Naive thymus-derived CD4-positive, alpha-beta T cell (primary cell): ENCODE results near the gene ALKBH3. TPM values are rescaled to one million over a fixed set of nuclear protein-coding genes. Genes with fewer than 3 reads are reported as not detected.
A peak's percentile ranks its signal among the peaks of the same experiment; 100 is the strongest.

Experiments
- ATAC-seq: fragments of 150-1000 bp; cut with Tn5 transposase; 2 replicates; pipeline ENCODE4 v1.10.0; 2021; ENCODE audit warnings: mild to moderate bottlenecking, moderate library complexity
- CTCF ChIA-PET: fragments of 350-600 bp; sonication (Branson Sonifier 250); formaldehyde crosslinking; loops from one replicate; lab custom pipeline; 2021; ENCODE audit warnings: antibody characterized with exemption; lab: Charles Lee
- POLR2A ChIA-PET: fragments of 350-600 bp; sonication (Branson Sonifier 250); formaldehyde crosslinking; loops from one replicate; lab custom pipeline; 2021; ENCODE audit warnings: antibody characterized with exemption, inconsistent platforms; lab: Charles Lee
- DNase-seq, 9 donors: peaks; one replicate each; pipeline versions ENCODE4 v3.0.0 to v3.0.0-alpha.2; 2020 to 2022; ENCODE audit warnings: mixed read lengths in 1 of 9
- H3K27ac ChIP-seq: one replicate; pipeline ENCODE4 v1.7.0; 2013; ENCODE audit warnings: mild to moderate bottlenecking, low read depth, low read length, moderate library complexity
- H3K27me3 ChIP-seq, 2 donors: one replicate each; pipeline ENCODE4 v1.7.0; 2013; ENCODE audit warnings: low read length in 2 of 2, mild to moderate bottlenecking in 2 of 2, moderate library complexity in 2 of 2; ENCODE audit not compliant: control insufficient read depth in 2 of 2, insufficient read depth in 2 of 2
- H3K36me3 ChIP-seq, 3 experiments: 1 replicate in 2 of 3; 2 replicates in 1 of 3; pipeline ENCODE4 v1.7.0; 2013; ENCODE audit warnings: low read length in 3 of 3, mild to moderate bottlenecking in 3 of 3, moderate library complexity in 1 of 3; ENCODE audit not compliant: insufficient read depth in 3 of 3, control insufficient read depth in 2 of 3
- H3K4me1 ChIP-seq, 2 donors: one replicate each; pipeline ENCODE4 v1.7.0; 2013; ENCODE audit warnings: low read length in 2 of 2, mild to moderate bottlenecking in 2 of 2, moderate library complexity in 1 of 2; ENCODE audit not compliant: control insufficient read depth in 2 of 2, insufficient read depth in 2 of 2
- H3K4me3 ChIP-seq: 2 replicates; pipeline ENCODE4 v1.7.0; 2013; ENCODE audit warnings: mild to moderate bottlenecking, low read length
- H3K9me3 ChIP-seq, 3 experiments: 1 replicate in 2 of 3; 2 replicates in 1 of 3; pipeline ENCODE4 v1.7.0; 2013; ENCODE audit warnings: low read length in 3 of 3; ENCODE audit not compliant: control insufficient read depth in 2 of 3
- H3K27ac Mint-ChIP-seq, 9 donors: one replicate each; pipeline ENCODE4 v1.8.0; 2020 to 2022; ENCODE audit warnings: mixed read lengths in 9 of 9, mild to moderate bottlenecking in 8 of 9, moderate library complexity in 5 of 9, inconsistent platforms in 2 of 9
- H3K27me3 Mint-ChIP-seq, 5 donors: one replicate each; pipeline ENCODE4 v1.8.0; 2021 to 2022; ENCODE audit warnings: mixed read lengths in 5 of 5, mild to moderate bottlenecking in 1 of 5
- H3K36me3 Mint-ChIP-seq, 5 donors: one replicate each; pipeline ENCODE4 v1.8.0; 2020 to 2022; ENCODE audit warnings: mixed read lengths in 5 of 5, mild to moderate bottlenecking in 3 of 5, inconsistent platforms in 1 of 5
- H3K4me1 Mint-ChIP-seq, 7 donors: one replicate each; pipeline ENCODE4 v1.8.0; 2020 to 2022; ENCODE audit warnings: mixed read lengths in 7 of 7, mild to moderate bottlenecking in 3 of 7, inconsistent platforms in 1 of 7
- H3K4me3 Mint-ChIP-seq, 10 donors: one replicate each; pipeline ENCODE4 v1.8.0; 2020 to 2022; ENCODE audit warnings: mild to moderate bottlenecking in 10 of 10, mixed read lengths in 10 of 10, moderate library complexity in 6 of 10, inconsistent platforms in 2 of 10
- H3K9me3 Mint-ChIP-seq, 11 donors: one replicate each; pipeline ENCODE4 v1.8.0; 2020 to 2022; ENCODE audit warnings: mixed read lengths in 11 of 11, mild to moderate bottlenecking in 4 of 11, inconsistent platforms in 1 of 11, moderate library complexity in 1 of 11
- intact Hi-C, 2 donors: fragments of 100-400 bp; cut with micrococcal nuclease; formaldehyde crosslinking; loops; one replicate each; pipeline ENCODE4 v1.15.1; 2023
- polyA plus RNA-seq, 2 donors: library from polyadenylated mRNA; unstranded; fragments of 300-500 nt; fragmentation: Illumina TruSeq; gene quantifications; one replicate each; pipeline ENCODE4 v1.2.3, GENCODE V29; 2021
- total RNA-seq, 6 experiments: library from RNA in 5 of 6; stranded (reverse) in 5 of 6; gene quantifications; 1 replicate in 5 of 6; 2 replicates in 1 of 6; pipeline ENCODE4 v1.2.3 and lab custom pipeline; 2021 to 2026

Gene ALKBH3
- total and polyA plus RNA-seq, 7 experiments from 2014 or later, result 28.9 to 43.2 (median 30.4) TPM

GRCh38 chr11:43941257-43941994 lies 60.8 kb downstream of the ALKBH3 start:
- H3K27ac ChIP-seq, result no peak overlapping the region
- no peak for DNase-seq
- H3K27me3 ChIP-seq, result peaks cover 0 to 8% of the 10 kb centered on the region in 2 donors
- Mint-ChIP-seq H3K9me3 (peaks cover 0 to 4% (median 0%) of the 10 kb centered on the region in 11 donors), H3K27ac (peak overlapping the region in 2 of 9 donors; percentile 48 to 74), H3K4me1 (peaks cover 12 to 20% (median 16%) of the 10 kb centered on the region in 7 donors), H3K4me3 (peak overlapping the region; percentile 77 to 95 (median 88)), H3K27me3 (peaks cover 55 to 70% (median 63%) of the 10 kb centered on the region in 5 donors), H3K36me3 (peaks cover 0 to 7% (median 0%) of the 10 kb centered on the region in 5 donors)
- ATAC-seq, result no peak
- H3K4me1 ChIP-seq, result peaks cover 0 to 5% of the 10 kb centered on the region in 2 donors
- intact Hi-C loops, result loop anchor here in 1 of 2 donors (5.0 kb wide), 2 partner anchors 259 to 299 kb away; partner anchors contain the start of gene HSD17B12
- POLR2A ChIA-PET, result no interaction called here
- no peaks in the 10 kb centered on the region for H3K9me3 ChIP-seq
- no peak overlapping the region for H3K4me3 ChIP-seq
- H3K36me3 ChIP-seq, result no peaks in the 10 kb centered on the region
- CTCF ChIA-PET, result no interaction called here

- Histone ChIP-seq H3K4me3 (peak overlapping the region; percentile 30), H3K36me3 (no peaks in the 10 kb centered on the region), H3K27ac (no peak overlapping the region), H3K4me1 (peaks cover 0 to 5% of the 10 kb centered on the region in 2 donors), H3K9me3 (no peaks in the 10 kb centered on the region), H3K27me3 (peaks cover 0 to 8% of the 10 kb centered on the region in 2 donors)
- ChIA-PET POLR2A (no interaction called here), CTCF (no interaction called here)
- Mint-ChIP-seq H3K4me1 (peaks cover 12 to 20% (median 16%) of the 10 kb centered on the region in 7 donors), H3K36me3 (peaks cover 0 to 7% (median 0%) of the 10 kb centered on the region in 5 donors), H3K9me3 (peaks cover 0 to 7% (median 0%) of the 10 kb centered on the region in 11 donors), H3K27ac (no peak overlapping the region), H3K27me3 (peaks cover 62 to 79% (median 67%) of the 10 kb centered on the region in 5 donors), H3K4me3 (peak overlapping the region in 9 of 10 donors; percentile 42 to 94 (median 75))
- intact Hi-C loops, result loop anchor here in 1 of 2 donors (5.0 kb wide), 2 partner anchors 261 to 301 kb away; partner anchors contain the start of gene HSD17B12
- ATAC-seq (no peak), DNase-seq (peak in 1 of 9 donors; percentile 33)
Observed at GRCh38 chr11:43942662-43943371, 62.2 kb downstream of the ALKBH3 start.

GRCh38 chr11:43943372-43943930 lies 62.8 kb downstream of the ALKBH3 start:
- peaks cover 62 to 77% (median 64%) of the 10 kb centered on the region in 5 donors for H3K27me3 Mint-ChIP-seq
- peaks cover 0 to 7% (median 0%) of the 10 kb centered on the region in 11 donors for H3K9me3 Mint-ChIP-seq
- intact Hi-C loops, result loop anchor here in 1 of 2 donors (5.0 kb wide), 2 partner anchors 261 to 301 kb away; partner anchors contain the start of gene HSD17B12
- peak overlapping the region; percentile 20 for H3K4me3 ChIP-seq
- H3K4me3 Mint-ChIP-seq, result peak overlapping the region; percentile 84 to 95 (median 90)
- H3K27ac Mint-ChIP-seq, result peak overlapping the region in 2 of 9 donors; percentile 22 to 64
- ChIA-PET CTCF (no interaction called here), POLR2A (no interaction called here)
- H3K27ac ChIP-seq, result no peak overlapping the region
- no peak for DNase-seq
- H3K9me3 ChIP-seq, result no peaks in the 10 kb centered on the region
- ATAC-seq, result no peak
- H3K36me3 Mint-ChIP-seq, result peaks cover 0 to 7% (median 0%) of the 10 kb centered on the region in 5 donors
- peaks cover 0 to 8% of the 10 kb centered on the region in 2 donors for H3K27me3 ChIP-seq
- no peaks in the 10 kb centered on the region for H3K36me3 ChIP-seq
- peaks cover 12 to 20% (median 16%) of the 10 kb centered on the region in 7 donors for H3K4me1 Mint-ChIP-seq
- H3K4me1 ChIP-seq, result peaks cover 0 to 5% of the 10 kb centered on the region in 2 donors

GRCh38 chr11:43943931-43944751 lies 63.5 kb downstream of the ALKBH3 start:
- Mint-ChIP-seq H3K36me3 (peaks cover 0 to 7% (median 0%) of the 10 kb centered on the region in 5 donors), H3K9me3 (peaks cover 0 to 7% (median 0%) of the 10 kb centered on the region in 11 donors), H3K27me3 (peaks cover 60 to 78% (median 64%) of the 10 kb centered on the region in 5 donors), H3K4me1 (peaks cover 12 to 20% (median 16%) of the 10 kb centered on the region in 7 donors), H3K27ac (peak overlapping the region in 1 of 9 donors; percentile 13), H3K4me3 (peak overlapping the region; percentile 72 to 95 (median 89))
- ChIA-PET POLR2A (no interaction called here), CTCF (no interaction called here)
- Histone ChIP-seq H3K4me3 (no peak overlapping the region), H3K4me1 (peaks cover 0 to 5% of the 10 kb centered on the region in 2 donors), H3K27ac (no peak overlapping the region), H3K9me3 (no peaks in the 10 kb centered on the region), H3K36me3 (no peaks in the 10 kb centered on the region), H3K27me3 (peaks cover 0 to 8% of the 10 kb centered on the region in 2 donors)
- ATAC-seq, result no peak
- DNase-seq, result peak in 1 of 9 donors; percentile 50
- intact Hi-C loops, result loop anchor here (1.0 to 5.0 kb wide), 5 partner anchors 53 to 302 kb away; partner anchors contain the start of gene HSD17B12 (in 1 of the 2)

GRCh38 chr11:43944761-43945311 lies 64.2 kb downstream of the ALKBH3 start:
- Histone ChIP-seq H3K27me3 (peaks cover 0 to 8% of the 10 kb centered on the region in 2 donors), H3K4me1 (peaks cover 0 to 5% of the 10 kb centered on the region in 2 donors), H3K4me3 (no peak overlapping the region), H3K9me3 (no peaks in the 10 kb centered on the region), H3K36me3 (no peaks in the 10 kb centered on the region), H3K27ac (no peak overlapping the region)
- peaks cover 0 to 7% (median 0%) of the 10 kb centered on the region in 5 donors for H3K36me3 Mint-ChIP-seq
- POLR2A ChIA-PET, result no interaction called here
- peak overlapping the region; percentile 48 to 95 (median 70) for H3K4me3 Mint-ChIP-seq
- H3K4me1 Mint-ChIP-seq, result peaks cover 12 to 20% (median 16%) of the 10 kb centered on the region in 7 donors
- DNase-seq (peak in 5 of 9 donors; percentile 17 to 86 (median 35)), ATAC-seq (peak; percentile 60)
- intact Hi-C loops, result loop anchor here (1.0 to 5.0 kb wide), 5 partner anchors 54 to 303 kb away; partner anchors contain the start of gene HSD17B12 (in 1 of the 2)
- peak overlapping the region in 2 of 9 donors; percentile 13 to 62 for H3K27ac Mint-ChIP-seq
- peaks cover 0 to 9% (median 0%) of the 10 kb centered on the region in 11 donors for H3K9me3 Mint-ChIP-seq
- peaks cover 55 to 78% (median 65%) of the 10 kb centered on the region in 5 donors for H3K27me3 Mint-ChIP-seq
- CTCF ChIA-PET, result no interaction called here
